ENCODE data around the gene REPIN1.
A peak's percentile ranks its signal among the peaks of the same experiment; 100 is the strongest.

REPIN1 gene

DNA sequence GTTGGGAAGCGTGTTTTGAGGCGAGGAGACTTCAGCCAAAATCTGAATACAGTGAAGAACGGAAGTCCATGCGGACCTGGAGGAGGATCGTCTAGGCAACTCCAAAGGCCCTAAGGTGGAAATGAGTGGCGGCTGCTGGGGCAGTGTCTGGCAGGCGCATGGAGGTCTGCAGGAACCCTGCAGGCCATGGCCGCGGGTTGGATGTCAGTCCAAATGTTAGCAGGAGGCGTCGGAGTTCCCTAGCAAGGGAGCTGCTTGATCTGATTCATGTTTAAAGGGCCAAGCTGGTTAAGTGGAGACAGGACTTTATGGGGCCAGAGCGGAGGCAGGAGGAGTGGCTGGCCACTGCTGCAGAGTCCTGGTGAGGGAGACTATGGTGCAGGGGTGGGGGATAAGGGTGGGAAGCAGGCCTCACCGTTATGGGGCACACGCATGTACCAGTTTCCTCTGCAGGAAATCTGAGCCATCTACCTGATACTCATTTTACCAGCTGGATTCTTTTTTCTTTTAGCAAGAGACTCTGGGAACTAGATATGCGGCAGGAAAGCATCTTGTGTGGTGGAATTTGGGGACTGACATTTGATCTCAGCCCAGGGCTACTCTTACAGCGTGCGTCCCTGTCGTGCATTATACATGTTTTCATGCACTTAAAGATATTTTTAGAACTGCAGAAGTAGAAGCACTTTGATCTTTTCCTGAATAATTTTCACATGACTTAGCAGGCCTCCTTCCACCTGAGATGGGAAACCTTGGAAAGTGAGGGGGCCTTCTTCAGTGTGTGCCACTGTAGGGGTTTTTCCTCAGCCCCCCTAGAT lies 6.6 kb upstream of the REPIN1 start:
- Histone ChIP-seq H3K4me3 (ENCODE audit: low read depth, low read length) (no peak overlapping the region), H4K8ac (ENCODE audit: low read depth, low read length) (peak overlapping the region; percentile 37), H2BK5ac (ENCODE audit: low read depth, low read length, poor library complexity) (peak overlapping the region; percentile 59), H2BK12ac (ENCODE audit: low read length) (peak overlapping the region; percentile 84), H3K23ac (ENCODE audit: low read length) (no peak overlapping the region), H3K27me3 (ENCODE audit: insufficient read depth, low read length) (no peaks in the 10 kb centered on the region), H4K91ac (ENCODE audit: low read depth, low read length) (peak overlapping the region; percentile 67), H3K18ac (ENCODE audit: low read length) (peak overlapping the region; percentile 19), H3K4me1 (ENCODE audit: control insufficient read depth in 1 of 2, insufficient read depth in 2 of 2, low read length in 2 of 2) (peaks cover 11 to 22% of the 10 kb centered on the region in 2 experiments), H2AFZ (ENCODE audit: insufficient read depth, low read length, poor library complexity) (no peak overlapping the region), H2BK120ac (ENCODE audit: insufficient read depth, low read length, poor library complexity) (peak overlapping the region; percentile 39), H4K12ac (ENCODE audit: low read depth, low read length) (no peak overlapping the region), H2AK5ac (ENCODE audit: low read length) (peak overlapping the region; percentile 3), H3K36me3 (ENCODE audit: control insufficient read depth in 1 of 2, insufficient read depth in 2 of 2, low read length in 2 of 2) (no peaks in the 10 kb centered on the region), H3K14ac (ENCODE audit: low read length) (peak overlapping the region; percentile 2), H3K79me2 (ENCODE audit: control insufficient read depth, insufficient read depth, low read length, poor library complexity) (no peaks in the 10 kb centered on the region), H3K4ac (ENCODE audit: low read depth, low read length) (no peak overlapping the region), H3K9me3 (ENCODE audit: insufficient read depth, low read depth, low read length) (peaks cover 8% of the 10 kb centered on the region), H3K27ac (ENCODE audit: low read depth, low read length) (peak overlapping the region; percentile 37), H3K4me2 (ENCODE audit: low read length) (peak overlapping the region; percentile 20), H3K9ac (ENCODE audit: low read length) (no peak overlapping the region), H3K79me1 (ENCODE audit: low read length) (peaks cover 22% of the 10 kb centered on the region)
- WGBS (ENCODE audit: extremely low coverage, insufficient coverage, insufficient read length): no CpG with 5 or more reads among the region's 18 CpGs
- DNase-seq: no peak

DNA sequence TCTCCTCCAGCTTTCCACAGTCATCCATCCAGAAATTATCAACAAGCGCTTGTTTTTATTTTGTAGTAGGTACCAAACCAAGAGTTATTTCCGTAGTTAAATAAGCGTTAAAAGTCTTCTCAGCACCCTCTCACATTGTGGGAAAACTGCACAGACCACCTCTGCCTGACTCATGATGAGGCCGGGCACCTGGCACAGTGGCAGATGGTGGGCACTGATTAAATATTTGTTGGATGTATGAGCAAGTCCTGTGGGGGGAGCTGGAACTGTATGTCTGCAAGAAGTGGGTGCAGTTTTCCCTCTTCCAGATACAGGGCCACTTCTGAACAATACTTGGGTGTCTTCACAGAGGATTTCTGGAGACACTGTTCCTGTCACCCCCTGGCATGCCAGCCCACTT lies 5.3 kb upstream of the REPIN1 start:
- Histone ChIP-seq H2AFZ (ENCODE audit: insufficient read depth, low read length, poor library complexity) (no peak overlapping the region), H3K14ac (ENCODE audit: low read length) (no peak overlapping the region), H3K9me3 (ENCODE audit: insufficient read depth, low read depth, low read length) (peaks cover 8% of the 10 kb centered on the region), H4K12ac (ENCODE audit: low read depth, low read length) (no peak overlapping the region), H3K18ac (ENCODE audit: low read length) (no peak overlapping the region), H2BK120ac (ENCODE audit: insufficient read depth, low read length, poor library complexity) (no peak overlapping the region), H3K79me1 (ENCODE audit: low read length) (peaks cover 22% of the 10 kb centered on the region), H3K36me3 (ENCODE audit: control insufficient read depth in 1 of 2, insufficient read depth in 2 of 2, low read length in 2 of 2) (no peaks in the 10 kb centered on the region), H3K4ac (ENCODE audit: low read depth, low read length) (no peak overlapping the region), H3K23ac (ENCODE audit: low read length) (no peak overlapping the region), H2AK5ac (ENCODE audit: low read length) (peak overlapping the region; percentile 18), H4K8ac (ENCODE audit: low read depth, low read length) (no peak overlapping the region), H3K27ac (ENCODE audit: low read depth, low read length) (no peak overlapping the region), H2BK12ac (ENCODE audit: low read length) (peak overlapping the region; percentile 35), H2BK5ac (ENCODE audit: low read depth, low read length, poor library complexity) (no peak overlapping the region), H3K9ac (ENCODE audit: low read length) (no peak overlapping the region), H3K27me3 (ENCODE audit: insufficient read depth, low read length) (no peaks in the 10 kb centered on the region), H4K91ac (ENCODE audit: low read depth, low read length) (peak overlapping the region; percentile 77), H3K79me2 (ENCODE audit: control insufficient read depth, insufficient read depth, low read length, poor library complexity) (peaks cover 2% of the 10 kb centered on the region), H3K4me3 (ENCODE audit: low read depth, low read length) (no peak overlapping the region), H3K4me1 (ENCODE audit: control insufficient read depth in 1 of 2, insufficient read depth in 2 of 2, low read length in 2 of 2) (peaks cover 13 to 21% of the 10 kb centered on the region in 2 experiments), H3K4me2 (ENCODE audit: low read length) (no peak overlapping the region)
- DNase-seq: no peak
- no CpG with 5 or more reads among the region's 4 CpGs for WGBS (ENCODE audit: extremely low coverage, insufficient coverage, insufficient read length)

DNA sequence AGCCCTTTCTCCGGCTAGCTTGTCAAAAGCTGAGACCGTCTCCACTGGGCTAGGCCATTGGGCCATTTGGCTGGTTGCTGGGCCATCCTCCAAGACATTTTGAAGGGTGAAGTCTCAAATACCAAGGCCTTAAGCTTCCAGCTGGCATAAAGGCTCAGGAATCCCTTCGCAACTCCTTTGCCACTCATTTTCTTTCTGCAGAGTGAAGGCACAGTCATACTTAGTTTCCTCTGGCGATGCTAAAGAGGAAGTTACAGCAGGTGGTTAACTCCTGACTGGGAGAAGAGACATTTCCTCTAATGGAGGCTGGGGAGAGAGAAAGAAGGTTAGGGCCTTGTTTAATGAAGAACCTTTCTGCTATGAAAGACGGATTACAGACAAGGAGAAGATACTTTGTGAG lies 4.8 kb upstream of the REPIN1 start:
- H4K12ac ChIP-seq (ENCODE audit: low read depth, low read length): no peak overlapping the region
- H3K4me2 ChIP-seq (ENCODE audit: low read length): no peak overlapping the region
- no peaks in the 10 kb centered on the region for H3K27me3 ChIP-seq (ENCODE audit: insufficient read depth, low read length)
- H3K36me3 ChIP-seq (ENCODE audit: control insufficient read depth in 1 of 2, insufficient read depth in 2 of 2, low read length in 2 of 2): no peaks in the 10 kb centered on the region
- H3K79me1 ChIP-seq (ENCODE audit: low read length): peaks cover 27% of the 10 kb centered on the region
- H3K18ac ChIP-seq (ENCODE audit: low read length): no peak overlapping the region
- H3K79me2 ChIP-seq (ENCODE audit: control insufficient read depth, insufficient read depth, low read length, poor library complexity): peaks cover 6% of the 10 kb centered on the region
- no peak overlapping the region for H3K14ac ChIP-seq (ENCODE audit: low read length)
- no peak overlapping the region for H2BK5ac ChIP-seq (ENCODE audit: low read depth, low read length, poor library complexity)
- peak in 1 of 2 donors; percentile 22 for DNase-seq
- no peak overlapping the region for H4K91ac ChIP-seq (ENCODE audit: low read depth, low read length)
- peak overlapping the region; percentile 28 for H2BK12ac ChIP-seq (ENCODE audit: low read length)
- H2AK5ac ChIP-seq (ENCODE audit: low read length): no peak overlapping the region
- no CpG with 5 or more reads among the region's 5 CpGs for WGBS (ENCODE audit: extremely low coverage, insufficient coverage, insufficient read length)
- no peak overlapping the region for H2AFZ ChIP-seq (ENCODE audit: insufficient read depth, low read length, poor library complexity)
- H3K9ac ChIP-seq (ENCODE audit: low read length): no peak overlapping the region
- no peak overlapping the region for H3K4ac ChIP-seq (ENCODE audit: low read depth, low read length)
- H4K8ac ChIP-seq (ENCODE audit: low read depth, low read length): no peak overlapping the region
- H3K4me1 ChIP-seq (ENCODE audit: control insufficient read depth in 1 of 2, insufficient read depth in 2 of 2, low read length in 2 of 2): peaks cover 13 to 21% of the 10 kb centered on the region in 2 experiments
- no peak overlapping the region for H2BK120ac ChIP-seq (ENCODE audit: insufficient read depth, low read length, poor library complexity)
- H3K9me3 ChIP-seq (ENCODE audit: insufficient read depth, low read depth, low read length): peaks cover 8% of the 10 kb centered on the region
- no peak overlapping the region for H3K23ac ChIP-seq (ENCODE audit: low read length)
- H3K4me3 ChIP-seq (ENCODE audit: low read depth, low read length): no peak overlapping the region
- H3K27ac ChIP-seq (ENCODE audit: low read depth, low read length): no peak overlapping the region

DNA sequence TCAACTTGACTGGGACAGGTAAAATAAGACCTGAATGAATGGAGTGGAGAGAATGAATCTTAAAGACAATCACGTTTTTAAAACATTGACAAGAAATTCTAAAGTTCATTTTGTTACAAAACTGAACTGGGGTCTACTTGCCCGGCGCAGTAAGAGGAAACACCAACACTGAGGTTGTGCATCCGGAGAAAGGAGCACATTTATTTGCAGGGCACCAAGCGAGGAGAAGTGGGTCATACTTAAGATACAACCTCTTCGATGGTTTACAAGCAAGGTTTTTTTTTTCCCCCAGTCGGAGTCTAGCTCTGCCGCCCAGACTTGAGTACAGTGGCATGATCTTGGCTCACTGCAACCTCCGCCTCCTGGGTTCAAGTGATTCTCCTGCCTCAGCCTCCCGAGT lies 3.4 kb upstream of the REPIN1 start:
- peak overlapping the region; percentile 19 for H4K91ac ChIP-seq (ENCODE audit: low read depth, low read length)
- no peak overlapping the region for H3K27ac ChIP-seq (ENCODE audit: low read depth, low read length)
- H3K14ac ChIP-seq (ENCODE audit: low read length): peak overlapping the region; percentile 54
- peaks cover 20% of the 10 kb centered on the region for H3K79me2 ChIP-seq (ENCODE audit: control insufficient read depth, insufficient read depth, low read length, poor library complexity)
- H3K27me3 ChIP-seq (ENCODE audit: insufficient read depth, low read length): no peaks in the 10 kb centered on the region
- no peak overlapping the region for H2AFZ ChIP-seq (ENCODE audit: insufficient read depth, low read length, poor library complexity)
- no CpG with 5 or more reads among the region's 10 CpGs for WGBS (ENCODE audit: extremely low coverage, insufficient coverage, insufficient read length)
- H3K18ac ChIP-seq (ENCODE audit: low read length): no peak overlapping the region
- H2BK12ac ChIP-seq (ENCODE audit: low read length): peak overlapping the region; percentile 51
- peak overlapping the region; percentile 26 for H2BK120ac ChIP-seq (ENCODE audit: insufficient read depth, low read length, poor library complexity)
- H3K9ac ChIP-seq (ENCODE audit: low read length): no peak overlapping the region
- no peak overlapping the region for H2BK5ac ChIP-seq (ENCODE audit: low read depth, low read length, poor library complexity)
- no peak overlapping the region for H4K8ac ChIP-seq (ENCODE audit: low read depth, low read length)
- no peak overlapping the region for H4K12ac ChIP-seq (ENCODE audit: low read depth, low read length)
- H3K4me1 ChIP-seq (ENCODE audit: control insufficient read depth in 1 of 2, insufficient read depth in 2 of 2, low read length in 2 of 2): peaks cover 19 to 28% of the 10 kb centered on the region in 2 experiments
- no peak overlapping the region for H3K4me2 ChIP-seq (ENCODE audit: low read length)
- no peak overlapping the region for H2AK5ac ChIP-seq (ENCODE audit: low read length)
- H3K23ac ChIP-seq (ENCODE audit: low read length): no peak overlapping the region
- H3K9me3 ChIP-seq (ENCODE audit: insufficient read depth, low read depth, low read length): no peaks in the 10 kb centered on the region
- H3K4me3 ChIP-seq (ENCODE audit: low read depth, low read length): no peak overlapping the region
- H3K36me3 ChIP-seq (ENCODE audit: control insufficient read depth in 1 of 2, insufficient read depth in 2 of 2, low read length in 2 of 2): peaks cover 6 to 8% of the 10 kb centered on the region in 2 experiments
- H3K4ac ChIP-seq (ENCODE audit: low read depth, low read length): no peak overlapping the region
- H3K79me1 ChIP-seq (ENCODE audit: low read length): peaks cover 39% of the 10 kb centered on the region
- no peak for DNase-seq
